COLO668 (cell line): ENCODE measurements around the gene CNOT3.
A peak's percentile ranks its signal among the peaks of the same experiment; 100 is the strongest.
"Not testable (repeated sequence)": the region's sequence is repeated elsewhere in the genome, so short reads cannot be mapped to it uniquely, and the experiment has no call there.

Experiments used
- DNase-seq: peaks from one replicate; lab custom pipeline; 2025; ENCODE audit not compliant: unreplicated experiment; lab: John Stamatoyannopoulos, UW

CNOT3 gene

DNA sequence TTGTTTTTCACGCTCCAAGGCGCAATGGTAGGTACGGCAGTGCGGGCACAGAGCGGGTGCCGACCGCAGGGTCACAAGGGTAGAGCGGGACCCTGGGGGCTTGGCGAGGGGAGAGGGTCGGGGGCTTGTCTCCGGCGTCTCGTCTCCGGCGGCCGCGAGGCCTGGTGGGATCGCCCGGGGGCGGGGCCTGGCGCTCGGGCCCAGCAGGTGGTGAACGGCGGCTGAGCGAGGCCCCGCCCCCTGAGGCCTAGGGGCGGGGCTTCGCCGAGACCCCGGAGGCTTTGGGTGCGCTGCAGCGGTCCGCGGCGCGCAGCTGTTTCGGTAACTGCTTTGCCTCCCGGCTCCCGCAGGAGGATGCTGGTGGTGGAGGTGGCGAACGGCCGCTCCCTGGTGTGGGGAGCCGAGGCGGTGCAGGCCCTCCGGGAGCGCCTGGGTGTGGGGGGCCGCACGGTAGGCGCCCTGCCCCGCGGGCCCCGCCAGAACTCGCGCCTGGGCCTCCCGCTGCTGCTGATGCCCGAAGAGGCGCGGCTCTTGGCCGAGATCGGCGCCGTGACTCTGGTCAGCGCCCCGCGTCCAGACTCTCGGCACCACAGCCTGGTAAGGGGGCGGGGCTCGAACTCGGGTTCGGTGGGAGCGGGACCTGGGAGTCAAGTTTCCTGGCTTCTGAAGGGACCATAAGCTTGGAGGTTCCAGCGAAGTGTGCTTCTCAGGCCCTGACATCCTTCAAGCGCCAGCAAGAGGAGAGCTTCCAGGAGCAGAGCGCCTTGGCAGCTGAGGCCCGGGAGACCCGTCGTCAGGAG, 53.6 kb downstream of the CNOT3 start, which contains the start of gene TSEN34:
TSS of gene TSEN34 (plus strand) at position 298 of the 800 bp plus-strand sequence. CDS start at position 355, 57 bp downstream.
- DNase-seq = peak; percentile 91

DNA sequence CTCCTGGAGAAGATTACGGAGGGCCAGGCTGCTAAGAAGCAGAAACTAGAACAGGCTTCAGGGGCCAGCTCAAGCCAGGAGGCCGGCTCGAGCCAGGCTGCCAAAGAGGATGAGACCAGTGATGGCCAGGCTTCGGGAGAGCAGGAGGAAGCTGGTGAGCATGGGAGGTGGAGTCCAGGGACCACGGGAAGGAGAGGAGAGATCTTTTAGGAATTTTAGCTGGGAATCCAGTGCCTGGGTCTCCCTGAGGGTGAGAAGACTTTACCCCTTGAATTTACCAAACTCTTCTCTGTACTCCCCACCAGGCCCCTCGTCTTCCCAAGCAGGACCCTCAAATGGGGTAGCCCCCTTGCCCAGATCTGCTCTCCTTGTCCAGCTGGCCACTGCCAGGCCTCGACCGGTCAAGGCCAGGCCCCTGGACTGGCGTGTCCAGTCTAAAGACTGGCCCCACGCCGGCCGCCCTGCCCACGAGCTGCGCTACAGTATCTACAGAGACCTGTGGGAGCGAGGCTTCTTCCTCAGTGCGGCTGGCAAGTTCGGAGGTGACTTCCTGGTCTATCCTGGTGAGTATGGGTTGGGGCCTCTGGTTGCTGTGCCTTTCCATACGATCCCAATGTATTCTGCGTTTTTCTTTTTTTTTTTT, 54.4 kb downstream of the CNOT3 start:
- DNase-seq = peak; percentile 25

DNA sequence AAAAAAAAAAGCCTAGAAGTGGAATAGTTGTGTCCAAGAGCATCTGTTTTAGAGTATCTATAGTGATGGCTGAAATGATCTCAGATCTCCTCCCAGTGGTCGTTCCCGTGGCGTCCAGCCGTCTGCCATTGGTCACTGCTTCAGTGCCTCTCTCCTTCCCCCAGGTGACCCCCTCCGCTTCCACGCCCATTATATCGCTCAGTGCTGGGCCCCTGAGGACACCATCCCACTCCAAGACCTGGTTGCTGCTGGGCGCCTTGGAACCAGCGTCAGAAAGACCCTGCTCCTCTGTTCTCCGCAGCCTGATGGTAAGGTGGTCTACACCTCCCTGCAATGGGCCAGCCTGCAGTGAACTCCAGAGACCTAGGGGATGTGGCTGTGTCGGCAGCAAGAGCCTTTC, 55.4 kb downstream of the CNOT3 start:
- DNase-seq = no peak

DNA sequence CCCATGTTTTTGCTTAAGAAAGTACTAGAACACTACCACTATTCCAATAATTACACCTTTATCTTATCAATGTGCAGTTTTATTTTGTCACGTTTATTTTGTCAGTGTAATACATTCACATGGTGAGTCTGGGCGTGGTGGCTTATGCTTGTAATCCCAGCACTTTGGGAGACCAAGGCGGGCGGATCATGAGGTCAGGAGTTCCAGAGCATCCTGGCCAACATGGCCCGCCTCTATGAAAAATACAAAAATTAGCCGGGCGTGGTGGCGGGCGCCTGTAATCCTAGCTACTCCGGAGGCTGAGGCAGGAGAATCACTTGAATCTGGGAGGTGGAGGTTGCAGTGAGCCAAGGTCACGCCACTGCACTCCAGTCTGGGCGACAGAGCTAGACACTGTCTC, 56.9 kb downstream of the CNOT3 start:
- not testable (repeated sequence) for DNase-seq

DNA sequence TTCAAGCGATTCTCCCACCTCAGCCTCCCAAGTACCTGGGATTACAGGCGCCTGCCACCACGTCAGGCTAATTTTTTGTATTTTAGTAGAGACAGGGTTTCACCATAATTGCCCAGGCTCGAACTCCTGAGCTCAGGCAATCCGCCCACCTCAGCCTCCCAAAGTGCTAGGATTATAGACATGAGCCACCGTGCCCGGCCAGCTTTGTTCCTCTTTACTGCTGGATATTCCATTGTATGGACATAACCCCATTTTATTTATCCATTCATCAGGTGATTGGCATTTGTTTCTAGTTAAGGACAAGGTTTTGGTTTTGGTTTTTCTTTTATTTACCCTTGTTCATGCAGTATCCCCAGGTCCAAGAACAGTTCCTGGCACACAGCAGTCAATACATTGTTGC, 59.0 kb downstream of the CNOT3 start:
- DNase-seq = no peak

DNA sequence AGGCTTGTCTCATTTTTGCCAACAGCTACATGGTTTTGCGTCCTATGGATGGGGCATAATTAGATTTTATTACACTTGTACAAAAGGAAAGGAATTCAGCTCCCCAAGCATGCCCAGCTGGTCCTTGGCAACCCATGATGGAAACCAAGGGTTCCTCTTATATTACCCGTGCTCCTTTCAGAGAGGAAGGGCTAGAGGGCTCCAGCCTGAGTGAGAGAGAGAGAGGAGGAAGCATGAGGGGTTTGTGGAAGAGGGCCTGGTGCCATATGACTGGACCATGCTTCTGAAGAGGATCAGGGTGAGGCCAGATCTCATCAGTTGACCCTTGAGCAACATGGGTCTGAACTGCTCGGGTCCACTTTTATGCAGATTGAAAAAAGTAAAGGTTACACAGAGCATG, 59.6 kb downstream of the CNOT3 start:
- DNase-seq = no peak

DNA sequence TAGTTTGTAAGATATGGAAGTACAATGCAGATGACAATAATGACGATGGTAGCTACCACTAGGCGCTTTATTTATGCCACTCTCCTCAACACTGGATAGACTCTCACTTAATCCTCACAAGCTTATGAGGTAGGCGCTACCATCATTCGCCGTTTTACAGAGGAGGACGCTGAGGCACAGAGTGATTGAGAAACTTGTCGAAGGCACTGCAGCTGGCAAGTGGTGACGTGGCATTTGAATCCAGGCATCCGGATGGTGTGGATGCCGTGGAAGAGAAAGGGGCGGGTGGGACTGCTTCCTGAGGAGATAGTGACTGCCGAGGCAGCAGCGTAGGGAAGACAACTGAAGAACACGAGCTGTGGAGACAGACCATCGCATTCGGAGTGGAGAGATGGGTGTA, 61.8 kb downstream of the CNOT3 start:
- no peak for DNase-seq

DNA sequence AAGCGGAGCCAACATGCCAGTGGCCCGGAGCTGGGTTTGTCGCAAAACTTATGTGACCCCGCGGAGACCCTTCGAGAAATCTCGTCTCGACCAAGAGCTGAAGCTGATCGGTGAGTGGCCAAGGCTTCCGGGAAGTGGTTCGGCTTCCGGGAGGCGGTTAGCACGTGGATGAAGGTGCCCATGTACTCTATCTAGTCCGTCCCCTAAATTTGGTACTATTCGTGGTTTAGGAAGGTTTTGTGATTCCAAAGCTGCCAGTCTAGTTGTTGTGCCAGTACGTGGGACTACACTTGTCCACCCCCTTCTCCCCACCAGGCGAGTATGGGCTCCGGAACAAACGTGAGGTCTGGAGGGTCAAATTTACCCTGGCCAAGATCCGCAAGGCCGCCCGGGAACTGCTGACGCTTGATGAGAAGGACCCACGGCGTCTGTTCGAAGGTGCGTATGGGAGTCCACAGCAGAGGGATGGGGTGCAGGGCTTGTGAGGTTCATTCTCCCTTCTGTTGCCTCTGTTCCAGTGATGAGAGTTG, 63.7 kb downstream of the CNOT3 start:
- no peak for DNase-seq

DNA sequence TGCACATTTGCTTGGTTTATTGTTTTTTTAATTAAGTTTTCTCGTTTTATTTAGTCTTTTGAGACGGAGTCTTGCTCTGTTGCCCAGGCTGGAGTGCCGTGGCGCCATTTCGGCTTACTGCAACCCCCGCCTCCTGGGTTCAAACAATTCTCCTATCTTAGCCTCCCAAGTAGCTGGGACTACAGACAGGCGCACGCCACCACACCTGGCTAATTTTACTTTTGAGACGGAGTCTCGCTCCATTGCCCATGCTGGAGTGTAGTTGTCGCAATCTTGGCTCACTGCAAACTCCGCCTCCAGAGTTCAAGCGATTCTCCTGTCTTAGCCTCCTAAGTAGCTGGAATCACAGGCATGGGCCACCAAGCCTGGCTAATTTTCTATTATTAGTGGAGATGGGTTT, 64.4 kb downstream of the CNOT3 start:
- no peak for DNase-seq

DNA sequence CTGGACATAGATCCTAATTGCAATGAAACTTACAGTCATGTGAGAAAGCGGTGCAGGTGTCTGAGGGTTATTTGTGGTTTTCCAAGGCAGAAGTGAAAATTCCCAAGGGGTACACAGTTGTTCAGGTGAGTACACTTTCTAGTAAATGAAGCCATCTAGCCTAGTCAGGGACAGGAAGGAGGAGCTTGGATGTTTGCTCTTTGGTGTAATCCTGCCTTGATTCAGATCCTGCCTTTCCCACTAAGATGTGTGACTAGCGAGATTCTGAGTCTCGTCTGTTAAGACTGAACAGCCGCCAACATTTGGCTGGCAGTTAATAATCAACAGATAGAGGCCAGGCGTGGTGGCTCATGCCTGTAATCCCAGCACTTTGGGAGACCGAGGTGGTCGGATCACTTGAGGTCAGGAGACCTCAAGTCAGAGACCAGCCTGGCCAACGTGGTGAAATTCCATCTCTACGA, 65.6 kb downstream of the CNOT3 start:
- no peak for DNase-seq

DNA sequence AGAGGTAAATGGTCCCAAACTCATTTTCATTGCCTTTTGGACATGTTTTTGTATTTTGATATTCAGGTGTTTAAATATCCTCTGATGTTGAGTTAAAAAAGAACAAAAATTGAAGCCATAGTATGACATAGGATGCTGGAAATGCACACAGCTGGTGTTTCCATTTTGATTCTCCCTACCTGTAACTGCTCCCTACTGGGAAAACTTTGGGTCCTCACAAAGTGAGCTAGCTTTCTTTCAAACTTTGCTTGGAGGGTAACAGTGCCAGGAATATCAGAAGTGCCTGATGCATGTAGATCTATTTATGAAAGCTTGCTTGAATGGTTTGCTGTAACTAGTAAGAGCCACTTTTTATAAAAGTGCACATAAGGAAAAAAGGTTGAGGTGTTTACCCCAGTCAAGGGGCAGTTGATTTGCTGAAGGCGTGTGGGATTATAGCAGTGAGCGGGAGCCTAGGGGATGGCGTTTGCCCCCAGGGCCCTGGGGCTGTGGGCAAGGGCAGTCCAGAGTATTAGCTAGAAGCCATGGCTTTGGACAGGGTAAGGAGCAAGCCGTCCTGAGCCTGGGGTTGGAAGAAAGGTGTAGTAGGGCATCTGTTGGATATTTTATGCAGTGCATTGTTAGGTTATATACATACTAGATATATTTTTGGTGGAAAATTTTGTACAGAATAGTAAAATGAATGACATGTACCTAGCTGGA, 67.4 kb downstream of the CNOT3 start:
- no peak for DNase-seq
